Astrocyte (in vitro differentiated cells and primary cell): ENCODE measurements around the gene SOWAHB. TPM values are rescaled to one million over a fixed set of nuclear protein-coding genes. Genes with fewer than 3 reads are reported as not detected.

ENCODE experiments used
- DNase-seq: peaks from one replicate; pipeline ENCODE4 v3.0.0-alpha.2; 2010; ENCODE audit warnings: low read depth
- FAIRE-seq: peaks from 2 replicates; lab custom pipeline; 2011; peaks lifted over from hg19 to GRCh38; lab: Jason Lieb, UNC
- H2AFZ ChIP-seq: 2 replicates; pipeline ENCODE4 v1.6.0; 2012; ENCODE audit warnings: low read depth, low read length, inconsistent platforms
- H3K27ac ChIP-seq: 2 replicates; pipeline ENCODE4 v1.5.1; 2011; ENCODE audit warnings: low read depth, low read length, inconsistent platforms
- H3K27me3 ChIP-seq: 2 replicates; pipeline ENCODE4 v1.6.0; 2011; ENCODE audit warnings: low read length, inconsistent platforms; ENCODE audit not compliant: insufficient read depth
- H3K36me3 ChIP-seq: 2 replicates; pipeline ENCODE4 v1.5.1; 2011; ENCODE audit warnings: low read length, inconsistent platforms; ENCODE audit not compliant: insufficient read depth
- H3K4me1 ChIP-seq: 2 replicates; pipeline ENCODE4 v1.5.1; 2011; ENCODE audit warnings: low read length, inconsistent platforms; ENCODE audit not compliant: insufficient read depth
- H3K4me2 ChIP-seq: 2 replicates; pipeline ENCODE4 v1.6.0; 2012; ENCODE audit warnings: low read length, inconsistent platforms
- H3K4me3 ChIP-seq: 2 replicates; pipeline ENCODE4 v1.5.1; 2011; ENCODE audit warnings: low read depth, mild to moderate bottlenecking, low read length, inconsistent platforms; ENCODE audit not compliant: insufficient read depth
- H3K79me2 ChIP-seq: 2 replicates; pipeline ENCODE4 v1.6.0; 2012; ENCODE audit warnings: mild to moderate bottlenecking, low read length, inconsistent platforms; ENCODE audit not compliant: insufficient read depth
- H3K9ac ChIP-seq: 2 replicates; pipeline ENCODE4 v1.6.0; 2012; ENCODE audit warnings: mild to moderate bottlenecking, low read length, inconsistent platforms
- H3K9me3 ChIP-seq: 2 replicates; pipeline ENCODE4 v1.5.1; 2012; ENCODE audit warnings: low read depth, mild to moderate bottlenecking, low read length, inconsistent platforms; ENCODE audit not compliant: insufficient read depth
- H4K20me1 ChIP-seq: 2 replicates; pipeline ENCODE4 v1.6.0; 2012; ENCODE audit warnings: low read length, inconsistent platforms; ENCODE audit not compliant: insufficient read depth
- H3K27ac Mint-ChIP-seq: one replicate; pipeline ENCODE4 v1.8.0; 2021; ENCODE audit warnings: mild to moderate bottlenecking, mixed read lengths; ENCODE audit not compliant: unreplicated experiment
- H3K27me3 Mint-ChIP-seq: one replicate; pipeline ENCODE4 v1.8.0; 2021; ENCODE audit warnings: low read depth, mixed read lengths; ENCODE audit not compliant: unreplicated experiment
- H3K36me3 Mint-ChIP-seq: one replicate; pipeline ENCODE4 v1.8.0; 2021; ENCODE audit warnings: low read depth, mixed read lengths; ENCODE audit not compliant: unreplicated experiment
- H3K4me1 Mint-ChIP-seq: one replicate; pipeline ENCODE4 v1.8.0; 2021; ENCODE audit warnings: low read depth, mixed read lengths; ENCODE audit not compliant: unreplicated experiment
- H3K4me3 Mint-ChIP-seq: one replicate; pipeline ENCODE4 v1.8.0; 2021; ENCODE audit warnings: mild to moderate bottlenecking, moderate library complexity, mixed read lengths; ENCODE audit not compliant: unreplicated experiment
- H3K9me3 Mint-ChIP-seq: one replicate; pipeline ENCODE4 v1.8.0; 2021; ENCODE audit warnings: mild to moderate bottlenecking, mixed read lengths; ENCODE audit not compliant: unreplicated experiment
- EZH2 ChIP-seq: IDR thresholded peaks from 2 replicates; pipeline ENCODE4 v1.6.1; 2012; ENCODE audit warnings: mild to moderate bottlenecking, low read length, inconsistent platforms; ENCODE audit not compliant: insufficient read depth
- total RNA-seq: library from RNA; stranded (reverse); gene quantifications from 2 replicates; pipeline ENCODE4 v1.2.1, GENCODE V29; 2021
- TF ChIP-seq, protein P1 (sequence below): IDR thresholded peaks from 2 replicates; pipeline ENCODE4 v1.5.1; 2011; ENCODE audit warnings: low read depth, mild to moderate bottlenecking, inconsistent platforms, low read length, moderate library complexity; ENCODE audit not compliant: insufficient read depth

The SOWAHB gene
- total RNA-seq, 1 donor from 2014 or later, result 6.8 TPM

DNA sequence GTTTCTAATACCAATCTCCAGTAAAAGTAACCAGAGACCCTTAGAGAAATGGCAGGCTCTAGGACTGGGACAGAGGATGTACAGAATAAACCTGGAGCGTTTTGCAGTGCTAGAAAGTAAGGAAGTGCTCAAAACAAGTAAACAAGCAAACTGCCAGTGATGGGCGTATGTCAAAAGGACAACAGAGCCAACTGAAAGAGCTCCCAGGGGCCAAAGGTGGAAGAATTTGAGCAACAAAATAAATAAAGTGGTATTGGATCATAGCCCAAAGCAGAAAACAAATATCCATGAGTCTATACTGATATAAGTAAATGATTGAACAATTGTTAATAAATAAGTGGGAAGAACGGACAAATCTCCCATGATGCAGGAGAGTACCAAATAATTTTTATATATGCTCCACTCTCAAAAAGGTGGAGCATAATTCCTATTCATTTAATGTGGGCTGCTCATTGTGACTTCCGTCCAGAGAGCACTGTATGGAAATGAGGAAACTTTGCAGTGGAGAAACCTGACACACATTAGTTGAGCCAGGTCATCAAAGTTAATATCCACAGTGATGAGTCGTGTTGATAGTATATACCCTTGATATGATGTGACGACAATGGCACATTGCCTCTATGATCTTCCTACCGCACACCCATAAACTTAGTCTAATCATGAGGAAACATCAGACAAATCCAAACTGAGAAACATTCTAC is 33.8 kb upstream of the SOWAHB start:
- Mint-ChIP-seq H3K9me3 (no peaks in the 10 kb centered on the region), H3K27ac (no peak overlapping the region), H3K4me3 (no peak overlapping the region), H3K36me3 (no peaks in the 10 kb centered on the region), H3K27me3 (no peaks in the 10 kb centered on the region), H3K4me1 (no peaks in the 10 kb centered on the region)
- Histone ChIP-seq H3K4me2 (no peak overlapping the region), H3K9ac (no peak overlapping the region), H4K20me1 (no peaks in the 10 kb centered on the region), H3K4me3 (no peak overlapping the region), H3K79me2 (no peaks in the 10 kb centered on the region), H3K36me3 (no peaks in the 10 kb centered on the region), H3K27me3 (no peaks in the 10 kb centered on the region), H3K27ac (no peak overlapping the region), H2AFZ (no peak overlapping the region), H3K4me1 (no peaks in the 10 kb centered on the region), H3K9me3 (no peaks in the 10 kb centered on the region)
- TF ChIP-seq, protein P1, sequence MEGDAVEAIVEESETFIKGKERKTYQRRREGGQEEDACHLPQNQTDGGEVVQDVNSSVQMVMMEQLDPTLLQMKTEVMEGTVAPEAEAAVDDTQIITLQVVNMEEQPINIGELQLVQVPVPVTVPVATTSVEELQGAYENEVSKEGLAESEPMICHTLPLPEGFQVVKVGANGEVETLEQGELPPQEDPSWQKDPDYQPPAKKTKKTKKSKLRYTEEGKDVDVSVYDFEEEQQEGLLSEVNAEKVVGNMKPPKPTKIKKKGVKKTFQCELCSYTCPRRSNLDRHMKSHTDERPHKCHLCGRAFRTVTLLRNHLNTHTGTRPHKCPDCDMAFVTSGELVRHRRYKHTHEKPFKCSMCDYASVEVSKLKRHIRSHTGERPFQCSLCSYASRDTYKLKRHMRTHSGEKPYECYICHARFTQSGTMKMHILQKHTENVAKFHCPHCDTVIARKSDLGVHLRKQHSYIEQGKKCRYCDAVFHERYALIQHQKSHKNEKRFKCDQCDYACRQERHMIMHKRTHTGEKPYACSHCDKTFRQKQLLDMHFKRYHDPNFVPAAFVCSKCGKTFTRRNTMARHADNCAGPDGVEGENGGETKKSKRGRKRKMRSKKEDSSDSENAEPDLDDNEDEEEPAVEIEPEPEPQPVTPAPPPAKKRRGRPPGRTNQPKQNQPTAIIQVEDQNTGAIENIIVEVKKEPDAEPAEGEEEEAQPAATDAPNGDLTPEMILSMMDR, result no peak
- TF ChIP-seq EZH2, result no peak
- no peak for DNase-seq
- FAIRE-seq, result no peak

DNA sequence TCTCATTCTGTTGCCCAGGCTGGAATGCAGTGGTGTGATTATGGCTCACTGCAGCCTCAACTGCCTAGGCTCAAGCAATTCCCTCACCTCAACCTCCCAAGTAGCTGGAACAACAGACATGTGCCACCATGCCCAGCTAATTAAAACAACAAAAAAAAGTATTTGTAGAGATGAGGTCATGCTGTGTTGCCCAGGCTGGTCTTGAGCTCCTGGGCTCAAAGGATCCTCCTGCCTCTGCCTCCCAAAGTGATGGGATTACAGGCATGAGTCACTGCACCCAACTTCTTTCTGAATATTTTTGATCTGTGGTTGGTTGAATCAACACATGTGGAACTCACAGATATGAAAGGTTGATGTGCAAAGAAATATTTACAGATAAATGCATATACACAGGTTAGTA is 33.1 kb upstream of the SOWAHB start:
- no peak for DNase-seq
- Histone ChIP-seq H3K4me2 (no peak overlapping the region), H3K4me3 (no peak overlapping the region), H4K20me1 (no peaks in the 10 kb centered on the region), H3K36me3 (no peaks in the 10 kb centered on the region), H3K79me2 (no peaks in the 10 kb centered on the region), H3K9ac (no peak overlapping the region), H3K4me1 (no peaks in the 10 kb centered on the region), H3K9me3 (no peaks in the 10 kb centered on the region), H3K27ac (no peak overlapping the region), H3K27me3 (no peaks in the 10 kb centered on the region), H2AFZ (no peak overlapping the region)
- FAIRE-seq, result no peak
- Mint-ChIP-seq H3K9me3 (no peaks in the 10 kb centered on the region), H3K36me3 (no peaks in the 10 kb centered on the region), H3K4me1 (no peaks in the 10 kb centered on the region), H3K4me3 (no peak overlapping the region), H3K27me3 (no peaks in the 10 kb centered on the region), H3K27ac (no peak overlapping the region)
- TF ChIP-seq EZH2, result no peak
- TF ChIP-seq, protein P1, result no peak

DNA sequence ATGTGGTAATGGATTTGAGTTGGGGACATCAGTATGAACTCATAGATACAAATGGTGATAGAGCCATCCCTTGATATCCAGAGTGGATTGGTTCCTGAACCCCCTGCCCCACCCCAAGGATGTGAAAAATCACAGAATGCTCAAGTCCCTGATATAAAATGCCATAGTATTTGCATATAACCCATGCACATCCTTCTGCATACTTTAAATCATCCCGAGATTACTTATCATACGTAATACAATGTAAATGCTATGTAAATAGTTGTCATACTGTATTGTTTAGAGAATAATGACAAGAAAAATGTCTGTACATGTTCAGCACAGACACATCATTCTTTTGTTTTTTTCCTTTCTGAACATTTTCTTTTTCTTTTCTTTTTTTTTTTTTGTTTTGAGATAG is 32.7 kb upstream of the SOWAHB start:
- no peak overlapping the region for H3K4me3 Mint-ChIP-seq
- H2AFZ ChIP-seq, result no peak overlapping the region
- no peak overlapping the region for H3K27ac Mint-ChIP-seq
- no peaks in the 10 kb centered on the region for H3K36me3 ChIP-seq
- no peaks in the 10 kb centered on the region for H3K27me3 ChIP-seq
- no peak for FAIRE-seq
- H3K4me3 ChIP-seq, result no peak overlapping the region
- H3K9ac ChIP-seq, result no peak overlapping the region
- no peaks in the 10 kb centered on the region for H3K9me3 ChIP-seq
- H4K20me1 ChIP-seq, result no peaks in the 10 kb centered on the region
- no peak for TF ChIP-seq EZH2
- TF ChIP-seq, protein P1, result no peak
- H3K27me3 Mint-ChIP-seq, result no peaks in the 10 kb centered on the region
- no peaks in the 10 kb centered on the region for H3K4me1 Mint-ChIP-seq
- H3K79me2 ChIP-seq, result no peaks in the 10 kb centered on the region
- no peaks in the 10 kb centered on the region for H3K36me3 Mint-ChIP-seq
- no peak overlapping the region for H3K27ac ChIP-seq
- no peak overlapping the region for H3K4me2 ChIP-seq
- H3K4me1 ChIP-seq, result no peaks in the 10 kb centered on the region
- DNase-seq, result no peak
- no peaks in the 10 kb centered on the region for H3K9me3 Mint-ChIP-seq
